Amniotic stem cell (primary cell): ENCODE results near the gene IZUMO1.
"Not testable (repeated sequence)": the region's sequence is repeated elsewhere in the genome, so short reads cannot be mapped to it uniquely, and the experiment has no call there.

Experiments
- DNase-seq: peaks from one replicate; lab custom pipeline; 2025; lab: John Stamatoyannopoulos, UW

IZUMO1 gene

DNA sequence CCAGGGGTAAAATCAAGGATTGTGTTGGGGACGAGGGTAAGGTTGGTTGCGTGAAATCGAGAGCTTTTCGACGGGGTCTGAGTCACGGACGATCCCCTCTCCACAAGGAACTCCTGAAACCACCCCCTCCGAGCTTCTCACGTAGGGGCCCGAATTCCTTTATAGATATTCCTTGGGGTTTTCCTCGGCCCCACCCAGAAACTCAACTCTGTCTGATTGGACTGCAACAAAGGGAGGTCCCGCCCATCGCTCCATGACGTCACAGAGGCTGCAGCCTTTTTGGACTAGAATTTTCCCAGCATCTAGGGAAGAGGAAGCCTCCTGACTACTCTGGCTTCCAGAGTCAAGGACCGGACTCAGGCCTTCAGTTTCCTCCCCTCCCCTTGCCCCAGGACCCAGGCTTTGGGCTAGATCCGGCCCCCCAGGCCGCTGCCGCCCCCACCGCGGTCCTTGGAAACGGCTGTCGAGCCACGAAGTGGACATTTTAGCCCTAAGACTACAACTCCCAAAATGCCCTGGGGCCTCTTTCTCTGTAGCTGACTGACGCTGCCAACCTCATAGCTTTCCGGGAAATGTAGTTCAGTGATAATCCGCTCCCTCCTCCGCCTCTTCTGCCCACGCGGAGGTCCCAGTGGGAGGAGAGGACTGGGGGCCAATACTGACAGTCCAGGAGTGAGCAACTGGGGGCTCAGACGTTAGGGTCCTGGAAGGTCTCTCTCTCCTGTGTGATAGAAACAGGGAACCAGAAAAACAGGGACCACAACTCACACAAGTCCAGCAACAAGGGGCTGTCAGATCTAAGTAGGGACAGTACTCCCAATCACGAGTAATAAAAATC lies at the start of gene IZUMO1:
TSS of gene IZUMO1 (minus strand) at position 172 of the 838 bp plus-strand sequence. CDS start 1,050 bp downstream, outside the sequence.
- peak; percentile 77 for DNase-seq

DNA sequence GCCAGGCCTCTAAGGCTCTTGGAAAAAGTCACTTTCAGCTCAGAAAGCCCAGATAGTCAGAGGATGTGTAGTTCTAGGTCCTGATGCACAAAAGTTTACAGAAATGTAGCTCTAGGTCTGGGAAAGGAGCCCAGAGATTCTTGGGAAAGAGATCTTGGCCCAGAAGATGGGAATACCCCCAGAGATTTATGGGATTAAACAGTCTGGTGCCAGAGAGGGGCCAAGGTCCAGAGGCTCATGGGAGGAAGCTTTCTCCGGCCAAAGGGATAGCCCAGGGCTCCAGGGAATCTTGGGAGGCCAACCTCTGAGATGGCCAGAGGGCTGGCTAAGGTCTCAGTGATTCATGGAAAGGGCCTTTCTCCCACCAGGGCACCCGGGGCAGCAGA lies 49.0 kb upstream of the IZUMO1 start:
- DNase-seq = no peak

DNA sequence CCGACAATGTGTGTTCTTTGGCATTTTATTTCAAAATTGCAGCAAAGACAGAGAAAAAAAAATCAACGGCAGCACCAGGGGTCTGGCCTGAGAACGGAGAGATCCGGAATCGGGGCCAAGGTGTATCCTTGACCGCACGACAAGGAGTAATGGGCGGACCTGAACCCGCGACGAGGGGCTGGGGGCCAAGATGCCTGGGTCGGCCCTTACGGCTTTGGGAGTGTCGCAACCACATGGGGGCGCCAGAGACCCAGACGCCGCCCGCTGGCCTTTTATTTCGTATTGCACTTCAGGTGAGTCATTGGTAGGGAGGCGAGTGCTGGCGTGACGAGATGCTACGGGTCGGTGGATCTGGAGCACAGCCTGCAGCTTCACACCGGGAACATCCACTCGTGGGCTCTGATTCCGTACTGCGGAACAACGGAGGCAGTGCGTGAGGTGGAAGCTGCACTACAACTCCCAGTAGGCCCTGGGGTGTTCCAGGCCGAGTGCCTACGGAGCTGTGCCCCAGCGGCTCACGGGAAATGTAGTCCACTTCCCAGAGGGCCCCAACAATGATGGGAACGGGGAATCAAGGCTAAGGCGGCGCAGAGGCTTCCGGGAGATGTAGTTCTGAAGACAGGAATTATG lies 48.5 kb upstream of the IZUMO1 start:
- DNase-seq = peak; percentile 83

DNA sequence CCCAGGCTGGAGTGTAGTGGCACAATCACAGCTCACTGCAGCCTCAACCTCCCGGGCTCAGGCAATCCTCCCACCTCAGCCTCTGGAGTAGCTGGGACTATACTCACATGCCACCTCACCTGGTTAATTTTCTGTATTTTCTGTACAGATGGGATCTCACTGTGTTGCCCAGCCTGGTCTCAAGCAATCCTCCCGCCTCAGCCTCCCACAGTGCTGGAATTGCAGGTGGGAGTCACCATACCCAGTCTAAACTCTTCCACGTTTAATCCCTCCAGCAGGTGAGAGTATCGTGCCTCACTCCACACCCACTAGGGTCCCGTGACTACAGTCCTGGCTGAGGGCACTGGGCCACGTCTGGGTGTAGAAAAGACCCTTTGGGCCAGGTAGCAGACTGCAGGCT lies 47.6 kb upstream of the IZUMO1 start:
- no peak for DNase-seq

DNA sequence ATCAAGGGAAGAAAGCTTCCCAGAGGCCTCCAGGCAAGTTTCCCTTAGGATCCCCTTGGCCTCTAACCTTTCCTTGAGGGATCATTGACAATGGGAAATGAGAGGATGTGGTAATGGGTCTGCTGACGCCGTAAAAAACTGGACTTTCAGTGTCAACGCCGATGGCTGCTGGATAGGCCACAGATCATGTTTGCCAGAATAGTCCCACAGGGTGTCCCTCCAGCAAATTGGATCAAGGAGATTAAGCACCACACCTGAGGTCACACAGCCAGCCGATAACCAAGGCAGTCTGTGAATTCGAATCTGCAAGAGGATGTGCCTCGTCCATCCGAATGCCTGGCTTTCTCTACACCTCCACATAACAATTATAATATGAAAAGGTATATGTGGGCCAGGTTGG lies 46.6 kb upstream of the IZUMO1 start:
- no peak for DNase-seq

DNA sequence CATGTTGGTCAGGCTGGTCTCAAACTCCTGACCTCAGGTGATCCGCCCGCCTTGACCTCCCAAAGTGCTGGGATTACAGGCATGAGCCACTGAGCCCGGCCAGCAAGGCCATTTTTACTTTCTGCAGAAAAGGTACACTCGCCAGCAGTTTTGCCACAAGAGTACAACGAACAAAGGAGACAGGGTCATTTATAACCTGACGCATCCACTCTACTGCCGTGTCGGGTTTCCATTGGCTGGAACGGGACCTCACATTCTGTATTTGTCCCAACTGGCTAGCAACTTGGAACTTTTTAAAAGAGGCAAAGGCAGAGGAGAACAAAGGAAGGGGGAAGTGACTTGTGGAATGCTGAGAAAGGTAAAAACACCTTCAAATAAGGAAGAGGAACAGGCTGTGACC lies 40.6 kb upstream of the IZUMO1 start:
- not testable (repeated sequence) for DNase-seq

DNA sequence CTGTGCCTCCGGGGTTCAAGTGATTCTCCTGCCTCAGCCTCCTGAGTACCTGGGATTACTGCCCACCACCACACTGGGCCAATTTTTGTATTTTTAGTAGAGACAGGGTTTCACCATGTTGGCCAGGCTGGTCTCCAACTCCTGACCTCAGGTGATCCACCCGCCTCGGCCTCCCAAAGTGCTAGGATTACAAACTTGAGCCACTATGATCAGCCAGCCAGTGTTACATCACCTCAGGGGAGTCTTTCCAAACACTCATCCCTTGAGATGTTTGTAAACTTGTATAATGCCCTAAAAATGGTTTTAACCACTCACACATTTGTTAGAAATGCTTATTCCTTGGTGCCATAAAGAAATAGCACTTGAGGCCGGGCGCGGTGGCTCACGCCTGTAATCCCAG lies 39.7 kb upstream of the IZUMO1 start:
- DNase-seq = not testable (repeated sequence)

DNA sequence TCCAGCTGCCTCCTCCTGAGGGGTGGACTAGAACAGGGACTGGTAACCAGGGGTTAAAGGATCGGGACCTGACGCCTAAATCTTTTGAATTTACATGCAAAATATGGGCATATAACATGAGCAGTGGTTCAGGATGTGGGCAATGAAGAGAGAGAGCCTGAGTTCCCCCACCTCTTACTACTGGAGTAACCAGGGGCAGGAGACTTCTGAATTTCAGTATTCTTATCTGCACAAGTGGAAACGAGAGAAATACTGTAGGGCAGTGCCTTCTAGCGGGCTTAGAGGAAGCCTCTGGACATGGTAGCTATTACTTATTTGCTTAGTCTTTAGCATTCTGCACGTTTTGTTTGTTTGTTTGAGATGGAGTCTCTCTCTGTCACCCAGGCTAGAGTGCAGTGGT lies 37.8 kb upstream of the IZUMO1 start:
- DNase-seq = no peak

DNA sequence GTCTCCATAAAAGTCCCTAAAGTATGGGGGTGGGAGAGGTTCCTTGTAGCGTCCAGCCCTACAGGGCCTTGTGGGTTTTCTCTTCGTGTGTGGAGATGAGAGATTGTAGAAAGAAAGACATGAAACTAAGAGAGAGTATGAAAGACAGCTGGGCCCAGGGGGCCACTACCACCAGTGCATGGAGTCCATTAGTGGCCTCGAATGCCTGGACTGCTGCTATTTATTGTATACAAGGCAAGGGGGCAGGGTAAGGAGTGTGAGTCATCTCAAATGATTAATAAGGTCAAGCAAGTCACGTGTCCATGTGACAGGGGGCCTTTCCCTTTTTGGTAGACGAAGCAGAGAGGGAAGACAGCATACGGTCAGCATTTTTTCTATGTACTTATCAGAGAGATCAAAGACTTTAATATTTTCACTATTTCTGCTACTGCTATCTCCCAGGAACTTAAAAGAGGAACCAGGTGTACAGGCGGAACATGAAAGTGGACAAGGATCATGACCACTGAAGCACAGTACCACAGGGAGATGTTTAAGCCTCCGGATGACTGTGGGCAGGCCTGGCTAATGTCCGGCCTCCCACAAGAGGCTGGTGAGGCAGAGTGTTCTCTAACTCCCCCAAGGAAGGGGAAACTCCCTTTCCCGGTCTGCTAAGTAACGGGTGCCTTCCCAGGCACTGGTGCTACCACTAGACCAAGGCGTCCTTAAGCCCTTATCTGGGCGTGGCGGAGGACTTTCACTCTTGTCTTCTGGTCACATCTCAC lies 34.1 kb upstream of the IZUMO1 start:
- DNase-seq = no peak

DNA sequence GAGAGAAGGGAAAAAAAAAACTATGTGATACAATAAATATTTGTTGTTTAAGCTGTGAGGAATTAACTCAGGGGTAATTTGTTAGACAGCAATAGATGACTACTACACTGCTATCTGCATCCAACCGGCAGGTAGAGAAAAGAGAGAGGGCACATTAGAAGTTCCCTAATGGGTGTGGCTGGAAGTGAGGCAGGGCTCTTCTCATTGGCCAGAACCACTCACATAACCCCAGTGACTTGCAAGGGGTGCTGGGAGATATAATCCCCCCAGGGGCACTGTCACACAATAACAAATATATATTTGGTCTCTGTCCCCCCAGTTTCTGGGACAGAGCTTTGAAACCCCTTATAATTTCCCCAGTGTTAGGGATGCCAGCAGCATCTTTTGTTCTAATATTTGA lies 32.9 kb upstream of the IZUMO1 start:
- no peak for DNase-seq

DNA sequence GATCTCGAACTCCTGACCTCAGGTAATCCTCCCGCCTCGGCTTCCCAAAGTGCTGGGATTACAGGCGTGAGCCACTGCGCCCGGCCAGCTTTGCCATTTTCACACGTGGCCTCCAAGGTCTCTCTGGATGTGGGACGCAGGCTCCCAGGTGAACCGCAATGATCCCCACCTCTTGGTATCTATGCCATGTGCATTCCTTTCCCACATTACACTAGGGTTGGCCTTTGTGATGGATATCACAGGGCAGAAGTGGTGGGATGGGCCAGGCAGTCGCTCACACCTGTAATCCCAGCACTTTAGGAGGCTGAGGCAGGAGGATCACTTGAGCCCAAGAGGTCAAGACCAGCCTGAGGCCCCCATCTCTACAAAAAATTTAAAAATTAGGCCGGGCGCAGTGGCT lies 31.0 kb upstream of the IZUMO1 start:
- DNase-seq = no peak

DNA sequence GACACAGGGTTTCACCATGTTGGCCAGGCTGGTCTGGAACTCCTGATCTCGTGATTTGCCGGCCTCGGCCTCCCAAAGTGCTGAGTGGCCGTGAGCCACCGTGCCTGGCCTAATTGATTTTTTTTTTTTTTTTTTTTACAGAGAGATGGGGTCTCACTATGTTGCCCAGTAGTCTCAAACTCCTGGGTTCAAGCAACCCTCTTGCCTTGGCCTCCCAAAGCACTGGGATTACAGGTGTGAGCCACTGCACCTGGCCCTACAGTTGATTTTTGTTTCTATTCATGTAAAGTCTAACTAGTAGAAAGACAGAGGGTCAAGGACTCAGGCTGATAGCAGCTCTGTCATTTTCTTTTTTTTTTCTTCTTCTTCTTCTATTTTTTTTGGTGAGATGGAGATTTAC lies 30.4 kb upstream of the IZUMO1 start:
- DNase-seq = no peak

DNA sequence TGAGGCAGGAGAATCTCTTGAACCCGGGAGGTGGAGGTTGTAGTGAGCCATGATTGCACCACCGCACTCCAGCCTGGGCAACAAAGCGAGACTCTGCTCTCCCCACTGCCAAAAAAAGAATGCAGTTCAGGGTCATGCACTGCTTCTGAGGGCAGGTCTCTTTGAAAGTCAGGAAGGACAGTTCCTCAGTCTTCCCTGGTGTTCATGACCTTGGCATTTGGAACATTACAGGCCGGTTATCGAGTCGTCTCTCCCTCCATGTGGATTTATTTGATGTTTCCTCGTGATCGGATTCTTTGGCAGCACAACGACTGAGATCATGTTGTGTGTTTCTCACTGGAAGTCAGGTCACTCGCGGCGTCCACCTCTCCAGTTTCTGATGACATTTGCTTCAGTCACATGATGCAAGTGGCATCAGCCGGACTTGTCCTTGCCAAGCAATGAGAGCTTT lies 25.8 kb upstream of the IZUMO1 start:
- no peak for DNase-seq

DNA sequence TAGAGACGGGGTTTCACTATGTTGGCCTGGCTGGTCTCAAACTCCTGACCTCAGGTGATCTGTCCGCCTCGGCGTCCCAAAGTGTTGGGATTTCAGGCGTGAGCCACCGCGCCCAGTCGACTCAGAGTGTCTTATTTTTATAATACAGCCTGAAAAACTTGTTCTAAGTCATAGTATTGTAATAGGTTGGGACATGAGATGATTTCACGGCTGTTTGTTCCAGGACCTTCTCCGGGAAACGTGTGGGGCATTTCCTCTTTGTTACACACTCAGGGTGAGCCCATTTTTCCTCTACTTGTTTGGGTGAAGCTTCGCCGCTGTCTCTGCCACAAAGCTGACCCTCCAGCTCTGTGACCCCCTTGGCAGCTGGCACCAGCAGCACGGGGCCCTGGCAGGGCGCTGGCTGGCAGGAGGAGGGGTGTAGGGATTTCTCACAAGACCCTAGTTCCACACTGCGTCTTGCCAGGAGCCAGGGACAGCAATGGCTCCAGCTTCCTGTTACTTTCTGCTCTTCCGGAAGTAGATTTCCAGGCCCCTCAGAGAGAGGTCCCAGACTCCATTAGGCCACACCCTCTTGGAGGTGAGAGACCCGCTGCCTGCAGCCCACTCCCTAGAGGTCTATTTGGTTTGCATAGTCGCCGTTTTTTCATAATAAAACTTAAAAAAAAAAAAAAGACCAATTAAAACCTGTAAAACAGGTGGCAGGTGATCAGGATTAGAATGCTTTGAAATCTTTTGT lies 24.2 kb upstream of the IZUMO1 start:
- DNase-seq = no peak

DNA sequence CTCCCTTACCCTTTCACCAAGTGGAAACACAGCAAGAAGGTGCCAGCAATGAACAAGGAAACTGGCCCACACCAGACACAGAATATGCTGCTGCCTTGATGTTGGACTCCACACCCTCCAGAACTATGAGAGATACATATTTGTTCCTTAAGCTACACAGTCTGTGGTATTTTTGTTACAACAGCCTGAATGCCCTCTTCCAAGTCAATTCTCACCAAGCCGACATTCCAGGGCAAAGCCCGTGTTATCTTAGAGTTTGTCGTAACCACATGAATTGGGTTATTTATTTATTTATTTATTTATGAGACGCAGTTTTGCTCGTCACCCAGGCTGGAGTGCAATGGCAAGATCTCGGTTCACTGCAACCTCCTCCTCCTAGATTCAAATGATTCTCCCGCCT lies 23.6 kb upstream of the IZUMO1 start:
- DNase-seq = no peak

DNA sequence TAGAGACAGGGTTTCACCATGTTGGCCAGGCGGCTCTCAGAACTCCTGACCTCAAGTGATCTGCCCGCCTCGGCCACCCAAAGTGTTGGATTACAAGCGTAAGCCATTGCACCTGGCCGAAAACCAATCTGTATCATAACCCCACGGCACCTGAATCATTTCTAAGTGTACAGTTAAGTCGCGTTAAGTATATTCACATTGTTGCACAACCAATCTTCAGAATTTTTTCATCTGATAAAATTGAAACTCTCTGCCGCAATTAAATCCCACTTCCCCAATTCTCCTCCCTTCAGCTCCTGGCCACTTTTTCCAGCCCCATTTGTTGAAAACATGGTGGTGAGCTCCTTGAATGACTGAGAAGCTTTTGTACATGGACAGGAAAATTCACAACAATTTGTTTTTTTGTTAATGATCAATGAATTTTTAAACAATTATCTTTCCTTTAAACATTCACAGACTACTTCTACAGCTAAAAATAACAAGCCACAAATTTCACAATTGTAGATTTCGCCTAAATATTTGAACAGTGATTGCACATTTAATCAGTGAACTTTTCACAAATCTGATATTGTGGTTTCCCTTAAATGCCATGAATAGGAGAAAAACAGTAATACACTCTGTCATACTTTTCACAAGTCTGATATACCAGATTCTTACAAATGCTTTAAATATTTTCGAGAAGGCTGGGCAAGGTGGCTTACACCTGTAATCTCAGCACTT lies 22.4 kb upstream of the IZUMO1 start:
- no peak for DNase-seq

DNA sequence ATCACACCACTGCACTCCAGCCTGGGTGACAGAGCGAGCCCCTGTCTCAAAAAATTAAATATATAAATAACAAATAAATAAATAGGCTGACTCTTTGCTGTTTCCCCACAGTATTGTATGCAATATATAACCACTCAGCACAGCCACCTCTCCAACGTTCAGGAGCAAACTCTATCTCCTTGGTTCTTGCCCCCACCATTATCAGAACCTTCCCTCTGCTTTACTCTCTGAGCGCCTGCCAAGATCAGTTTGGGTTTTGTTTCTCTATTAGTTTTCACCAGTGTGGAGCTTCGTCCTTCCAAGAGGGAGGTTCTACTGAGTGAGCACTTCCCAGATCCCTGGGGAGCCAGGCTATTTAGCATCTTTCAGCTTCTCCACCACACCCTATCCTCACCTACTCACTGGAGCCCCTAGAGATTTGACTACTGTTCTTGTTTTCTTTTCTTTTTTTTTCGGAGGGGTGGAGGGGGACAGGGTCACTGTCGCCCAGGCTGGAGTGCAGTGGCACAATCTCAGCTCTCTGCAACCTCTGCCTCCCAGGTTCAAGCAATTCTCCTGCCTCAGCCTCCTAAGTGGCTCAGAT lies 21.6 kb upstream of the IZUMO1 start:
- DNase-seq = not testable (repeated sequence)

DNA sequence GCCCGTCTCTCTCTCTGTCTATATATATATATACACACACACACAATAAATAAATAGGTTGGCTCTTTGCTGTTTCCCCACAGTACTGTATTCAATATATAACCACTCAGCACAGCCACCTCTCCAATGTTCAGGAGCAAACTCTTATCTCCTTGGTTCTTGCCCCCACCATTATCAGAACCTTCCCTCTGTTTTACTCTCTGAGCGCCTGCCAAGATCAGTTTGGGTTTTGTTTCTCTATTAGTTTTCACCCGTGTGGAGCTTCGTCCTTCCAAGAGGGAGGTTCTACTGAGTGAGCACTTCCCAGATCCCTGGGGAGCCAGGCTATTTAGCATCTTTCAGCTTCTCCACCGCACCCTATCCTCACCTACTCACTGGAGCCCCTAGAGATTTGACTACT lies 19.1 kb upstream of the IZUMO1 start:
- DNase-seq = not testable (repeated sequence)

DNA sequence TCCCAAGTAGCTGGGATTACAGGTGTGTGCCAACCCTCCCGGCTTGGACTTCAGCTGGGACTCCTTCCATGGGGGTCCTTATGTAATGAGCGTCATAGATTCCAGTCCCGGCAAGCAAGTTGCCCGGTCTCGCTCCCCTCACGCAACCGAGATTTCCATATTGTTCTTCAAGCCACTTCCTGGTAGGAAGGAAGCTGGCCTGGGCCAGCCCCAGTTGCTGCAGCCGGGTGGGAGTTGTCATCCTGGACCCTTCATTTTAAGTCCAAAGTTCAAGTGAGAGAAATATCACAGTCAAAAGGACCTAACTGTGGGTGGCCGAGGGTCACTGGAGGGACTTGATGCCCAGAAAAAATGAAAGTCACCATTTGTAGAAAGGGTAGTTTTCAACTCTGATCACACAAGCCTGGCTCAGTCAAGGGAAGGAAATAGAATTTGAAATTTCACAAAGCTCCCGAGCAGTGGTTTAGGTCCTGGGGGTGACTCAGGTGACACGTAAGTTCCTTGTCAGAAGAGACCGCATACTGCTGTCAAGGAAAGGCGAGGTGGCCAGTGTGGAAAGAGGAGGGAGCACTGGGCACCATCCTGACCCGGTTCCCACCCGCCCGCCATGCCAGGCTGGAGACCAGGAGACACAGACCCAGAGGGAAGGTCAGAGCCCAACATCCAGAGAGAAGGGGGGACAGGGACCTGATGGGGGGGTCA lies 13.9 kb upstream of the IZUMO1 start:
- DNase-seq = no peak

DNA sequence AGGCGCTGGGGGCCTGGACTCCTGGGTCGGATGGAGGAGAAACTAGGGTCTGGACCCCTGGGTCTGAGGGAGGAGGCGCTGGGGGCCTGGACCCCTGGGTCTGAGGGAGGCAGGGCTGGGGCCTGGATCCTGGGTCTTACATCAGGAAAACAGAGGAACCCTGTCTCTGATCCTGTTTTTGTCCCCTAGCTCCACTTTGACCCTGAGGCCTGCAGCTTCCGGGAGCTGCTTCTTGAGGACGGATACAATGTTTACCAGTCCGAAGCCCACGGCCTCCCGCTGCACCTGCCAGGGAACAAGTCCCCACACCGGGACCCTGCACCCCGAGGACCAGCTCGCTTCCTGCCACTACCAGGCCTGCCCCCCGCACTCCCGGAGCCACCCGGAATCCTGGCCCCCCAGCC lies 11.0 kb upstream of the IZUMO1 start:
- no peak for DNase-seq
